T47D (cell line): ENCODE measurements around the gene NOS3.
A peak's percentile ranks its signal among the peaks of the same experiment; 100 is the strongest.

Experiments used
- DNase-seq, 2 experiments: peaks; one replicate each; pipeline versions ENCODE4 v3.0.0 to v3.0.0-alpha.2; 2011 to 2012; ENCODE audit warnings: low read depth in 1 of 2, low spot score in 1 of 2
- JUND ChIP-seq: IDR thresholded peaks from 2 replicates; pipeline ENCODE4 v1.6.1; 2012; ENCODE audit warnings: low read depth
- in situ Hi-C: cut with HindIII; loops from 2 replicates; pipeline ENCODE4 v1.10.0; 2016; ENCODE audit warnings: low sequenced_read_pairs, low pct_unique_long_range_greater_than_20kb

The NOS3 gene

DNA sequence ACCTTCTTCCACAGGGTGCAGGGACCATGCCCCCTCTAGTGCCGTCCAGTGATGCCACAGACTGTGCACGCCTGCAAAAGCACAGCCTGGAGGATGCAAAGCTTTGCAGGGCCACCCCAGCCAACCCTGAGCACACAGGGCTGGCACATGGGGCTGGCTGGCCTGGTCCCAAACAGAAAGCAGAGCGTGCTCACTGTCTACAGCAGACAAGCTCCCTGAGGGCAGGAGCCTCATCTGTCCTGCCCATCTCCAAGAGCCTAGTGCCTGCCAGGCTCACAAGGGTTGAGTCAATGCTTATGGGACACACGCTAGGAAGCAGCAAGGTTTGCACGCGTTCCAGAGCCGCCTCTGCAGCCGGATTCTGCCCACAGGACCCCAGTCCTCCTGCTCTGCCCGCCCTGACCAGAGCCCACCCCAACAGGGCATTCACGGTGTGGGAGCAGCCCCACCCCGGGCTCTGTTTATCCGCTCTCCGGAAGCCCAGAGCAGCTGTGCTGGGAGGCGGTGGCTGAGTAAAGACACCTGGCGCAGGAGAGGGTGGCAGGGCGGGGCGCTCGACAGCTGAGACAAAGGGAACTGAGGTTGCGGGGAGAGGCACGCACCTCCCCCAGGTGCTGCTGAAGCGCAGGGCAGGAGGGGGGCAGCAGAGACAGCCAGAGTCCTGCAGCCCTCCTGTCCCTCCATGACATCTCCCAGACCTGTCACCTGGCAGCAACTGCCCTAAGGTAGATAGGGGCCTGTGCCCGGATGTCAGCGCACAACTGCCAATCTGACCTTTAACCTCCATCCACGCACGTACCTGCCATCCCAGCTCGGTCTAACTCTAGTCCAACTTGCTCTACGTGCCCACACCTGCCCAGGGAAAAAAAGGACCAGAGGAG lies 17.0 kb upstream of the NOS3 start:
- in situ Hi-C loops: no loop called here
- DNase-seq: no peak
- no peak for TF ChIP-seq JUND

DNA sequence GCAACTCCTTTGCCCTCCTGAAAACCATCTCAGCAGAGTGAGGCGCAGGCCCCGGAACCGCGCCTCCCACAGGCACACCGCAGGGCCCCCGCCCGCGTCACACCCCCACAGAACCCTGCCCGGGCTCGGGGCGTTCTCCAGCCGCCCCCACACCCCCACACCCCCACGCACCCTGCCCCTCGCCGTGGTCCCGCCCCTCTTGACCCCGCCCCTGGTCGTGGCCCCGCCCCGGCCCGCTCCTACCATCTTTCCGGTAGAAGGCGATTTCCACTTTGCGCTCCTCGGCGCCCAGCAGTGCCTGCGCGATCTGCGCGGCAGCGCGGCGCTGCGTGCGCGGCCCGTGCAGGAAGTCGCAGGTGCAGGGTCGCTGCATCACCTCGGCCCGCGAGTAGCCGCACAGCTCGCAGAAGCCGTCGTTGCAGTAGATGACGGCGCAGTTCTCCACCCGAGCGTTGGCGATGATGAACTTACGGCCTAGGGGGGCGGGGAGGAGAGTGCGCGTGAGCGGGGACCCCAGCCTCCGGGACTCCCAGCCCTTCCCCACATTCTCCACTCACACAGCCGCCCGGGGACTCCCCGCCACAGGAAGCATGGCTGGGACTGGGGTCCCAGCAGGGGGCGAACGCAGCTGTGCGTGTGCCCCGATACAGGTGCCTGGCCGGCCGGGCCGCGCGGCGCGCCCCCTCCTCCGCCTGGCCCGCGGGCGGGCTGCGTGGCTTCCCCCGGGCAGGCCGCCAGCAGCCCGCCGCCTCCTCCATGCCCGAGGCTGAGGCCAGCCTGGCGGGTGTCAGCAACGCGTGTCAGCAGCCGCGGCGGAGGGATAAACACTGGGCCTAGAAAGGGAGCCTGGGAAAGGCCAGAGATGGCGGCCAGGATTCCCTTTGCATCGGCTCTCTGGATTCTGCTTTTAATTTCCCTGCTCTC lies 16.1 kb upstream of the NOS3 start:
- peak; percentile 55 to 74 for DNase-seq
- TF ChIP-seq JUND: no peak
- in situ Hi-C loops: no loop called here

DNA sequence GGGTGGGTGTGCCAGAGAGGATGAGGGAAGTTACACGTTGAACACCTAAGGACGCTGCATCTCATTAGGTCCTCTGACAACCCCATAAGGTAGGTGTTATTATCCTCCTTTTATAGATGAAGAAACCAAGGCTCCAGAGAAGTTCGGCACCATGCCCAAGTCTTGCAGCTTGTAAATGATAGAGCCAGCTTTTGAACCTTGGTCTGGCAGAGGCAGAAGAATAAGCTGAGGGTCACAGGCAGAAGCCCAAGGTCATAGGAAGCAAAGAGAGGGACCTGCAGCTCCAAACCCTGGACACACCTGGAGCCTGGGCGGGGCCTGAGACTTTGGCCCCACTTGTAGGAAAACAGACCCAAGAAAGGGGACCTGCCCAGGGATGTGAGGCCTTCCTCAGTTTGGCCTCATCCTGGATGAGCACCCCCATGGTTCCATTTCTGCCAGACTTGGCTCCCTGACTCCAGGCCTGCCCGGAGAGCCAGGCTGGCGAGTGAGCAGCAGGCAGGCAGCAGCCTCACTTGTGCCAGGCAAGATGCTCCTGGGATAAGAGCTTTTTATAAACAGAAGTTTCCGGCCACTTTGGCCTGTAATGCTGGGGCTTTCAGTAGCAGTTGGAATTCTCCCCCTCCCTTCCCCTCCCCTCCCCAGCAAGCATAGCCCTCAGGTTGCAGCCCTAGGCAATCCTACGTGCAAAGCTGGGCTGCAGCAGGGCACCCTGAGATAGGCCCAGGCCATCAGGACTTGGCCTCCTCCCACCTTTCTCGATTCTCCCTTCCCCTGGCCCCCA lies 15.1 kb upstream of the NOS3 start:
- no peak for DNase-seq
- TF ChIP-seq JUND: no peak
- in situ Hi-C loops: no loop called here

DNA sequence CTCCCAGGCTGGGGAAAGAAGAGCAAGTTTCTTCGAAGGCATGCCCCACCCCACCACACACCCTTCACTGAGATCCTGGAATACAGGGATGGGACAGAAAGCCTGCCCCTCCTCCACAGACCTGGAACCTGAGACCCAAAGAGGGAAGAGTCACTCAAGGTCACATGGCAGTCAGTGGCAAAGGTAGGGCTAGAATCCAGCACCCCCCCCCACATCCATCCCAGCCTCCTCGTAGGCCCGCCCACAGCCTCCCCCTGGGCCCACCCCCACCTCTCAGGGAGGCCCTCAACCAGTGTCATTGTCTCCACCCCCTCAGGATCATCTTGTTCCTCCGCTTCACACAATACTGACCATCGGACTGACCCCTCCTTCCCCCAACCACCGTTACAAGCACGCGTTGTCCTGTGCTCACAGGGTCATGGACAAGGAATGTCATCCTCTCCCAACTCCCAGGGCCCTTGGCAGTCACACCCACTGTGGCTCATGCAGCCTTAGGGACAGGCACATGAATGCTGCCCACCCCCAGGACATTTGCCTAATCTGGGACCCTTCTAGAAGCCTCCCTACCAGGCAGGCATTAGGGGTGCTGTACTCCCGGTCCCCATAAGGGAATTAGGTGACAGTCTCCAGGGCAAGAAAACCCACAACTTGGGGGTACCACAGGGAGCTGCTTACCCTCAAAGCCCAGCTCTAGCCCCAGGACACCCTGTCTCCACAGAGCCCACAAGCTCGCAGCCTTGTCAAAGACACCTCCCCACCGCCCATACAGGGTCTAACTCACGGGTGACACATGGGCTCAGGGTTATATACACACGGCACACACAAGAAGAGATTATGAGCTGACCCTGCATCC lies 14.1 kb upstream of the NOS3 start:
- no peak for TF ChIP-seq JUND
- no peak for DNase-seq
- in situ Hi-C loops: no loop called here

DNA sequence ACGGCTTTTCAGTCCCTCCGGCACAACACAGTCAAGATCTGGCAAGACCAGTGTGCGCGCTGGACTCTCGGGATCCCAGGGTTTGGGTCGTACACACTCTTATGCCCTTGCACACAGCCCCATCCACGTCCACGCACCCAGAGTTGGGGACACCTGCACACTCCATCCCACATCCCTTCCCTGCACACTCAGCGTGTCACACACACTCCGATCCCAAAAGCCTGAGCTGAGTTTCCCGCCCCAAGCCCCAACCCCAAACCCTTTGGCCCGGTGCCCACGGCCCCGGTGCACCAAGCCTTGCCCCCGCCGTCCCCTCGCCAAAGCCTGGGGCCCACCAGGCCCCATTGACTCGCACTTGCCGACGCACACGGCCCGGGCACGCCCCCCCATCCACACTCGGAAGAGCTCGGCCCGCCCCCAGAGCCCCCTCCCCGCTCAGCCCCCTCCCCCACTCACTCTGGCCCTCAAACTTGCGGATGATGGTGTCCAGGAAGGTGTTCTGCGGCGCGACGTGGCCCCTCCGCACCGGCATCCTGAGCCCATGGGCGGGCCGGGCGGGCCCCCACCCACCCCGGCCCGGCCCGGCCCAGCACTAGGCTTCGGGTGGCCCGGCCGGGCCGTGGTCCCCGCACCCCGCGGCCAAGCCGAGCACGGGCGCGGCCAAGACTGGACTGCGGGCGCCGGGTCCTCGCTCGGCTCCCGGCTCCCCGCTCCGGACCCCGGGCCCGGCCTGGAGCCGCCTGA lies 13.3 kb upstream of the NOS3 start:
- no peak for TF ChIP-seq JUND
- in situ Hi-C loops: no loop called here
- DNase-seq: no peak

DNA sequence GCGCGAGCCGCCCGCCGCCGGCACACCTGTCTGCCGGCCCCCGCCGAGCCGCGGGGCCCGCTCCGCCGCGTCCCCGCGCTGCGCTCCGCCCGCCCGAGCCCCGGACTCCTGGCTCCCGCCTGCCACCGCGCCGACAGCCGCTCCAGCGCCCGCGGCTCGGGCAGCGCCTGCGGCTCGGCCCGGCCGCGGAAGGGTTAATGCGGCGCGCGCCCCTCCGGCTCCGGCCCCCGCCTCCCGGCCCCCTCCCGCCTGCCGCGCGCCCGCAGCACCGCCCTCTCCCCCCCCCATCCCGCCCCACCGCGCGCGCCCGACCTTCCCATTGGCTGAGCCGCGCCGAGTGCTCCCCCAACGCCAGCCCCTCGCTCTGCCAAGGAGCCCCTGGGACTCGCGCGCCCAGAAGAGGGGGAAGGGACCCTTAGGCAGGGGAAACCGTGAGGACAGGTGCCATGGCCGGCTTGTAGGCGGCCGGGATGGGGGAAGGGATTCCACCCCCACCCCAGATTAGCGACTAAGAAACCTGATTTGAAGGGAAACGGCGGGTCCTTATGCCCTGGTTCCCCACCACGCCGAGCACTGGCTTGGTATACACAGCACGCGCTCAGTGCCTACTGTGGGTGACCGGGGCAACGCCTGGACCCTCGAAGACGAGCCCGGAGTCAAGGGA lies 12.6 kb upstream of the NOS3 start, which contains the start of gene KCNH2:
Gene KCNH2, minus strand, starts transcription at position 196 of the 664 bp plus-strand sequence. CDS start 408 bp downstream, outside the sequence.
- no peak for TF ChIP-seq JUND
- in situ Hi-C loops: no loop called here
- peak in 1 of 2 experiments; percentile 55 for DNase-seq

DNA sequence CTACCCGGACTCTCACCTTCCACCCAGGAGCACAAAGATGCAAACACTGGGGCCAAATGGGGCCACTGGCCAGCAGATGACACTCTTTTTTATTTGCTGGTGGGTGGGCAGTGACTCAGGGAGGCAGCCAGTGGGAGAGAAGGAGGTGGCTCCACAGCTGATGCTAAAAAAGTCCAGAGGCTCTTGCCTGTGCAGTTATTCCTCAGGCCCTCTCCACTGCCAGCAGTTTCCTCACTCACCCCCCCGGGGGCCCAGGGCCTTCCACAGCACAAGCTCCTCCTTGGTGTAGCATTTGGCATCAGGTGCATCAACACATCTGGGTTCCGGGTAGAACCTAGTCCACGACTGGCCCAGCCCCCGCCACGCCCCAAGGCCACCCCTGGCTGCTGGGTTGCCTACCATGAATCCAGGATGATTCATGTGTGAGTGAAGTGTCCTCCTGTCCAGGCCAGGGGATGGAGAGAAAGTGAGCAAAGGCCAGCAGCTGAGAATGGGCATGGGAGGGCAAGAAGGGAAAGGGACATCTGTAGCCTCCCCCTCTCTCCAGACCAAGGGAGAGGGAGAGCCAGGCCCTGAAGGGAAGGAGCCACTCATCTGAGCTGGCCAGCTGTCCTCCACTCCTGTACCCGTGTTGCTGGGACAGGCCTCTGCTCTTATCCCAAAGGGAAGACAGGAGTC lies 11.0 kb upstream of the NOS3 start:
- DNase-seq: no peak
- in situ Hi-C loops: no loop called here

DNA sequence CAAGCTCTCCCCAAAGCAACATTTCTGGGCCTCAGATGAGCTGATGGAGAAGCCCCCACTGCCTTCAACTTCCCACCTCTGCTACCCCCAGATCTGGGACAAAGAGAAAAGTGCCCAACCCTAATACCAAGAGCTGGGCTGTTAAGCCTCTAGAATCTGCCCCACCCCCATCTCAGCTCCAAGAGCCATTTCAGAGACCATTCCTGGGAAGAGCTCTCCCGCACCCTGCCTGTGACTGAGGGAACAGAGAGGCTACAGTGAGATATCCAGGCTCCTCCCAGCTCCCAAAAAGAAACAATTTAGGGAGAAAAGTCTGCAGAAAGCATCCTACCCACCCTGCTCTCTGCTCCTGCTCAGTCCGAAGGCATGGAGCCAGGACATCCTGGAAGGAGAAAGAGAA lies 10.2 kb upstream of the NOS3 start:
- TF ChIP-seq JUND: no peak
- DNase-seq: no peak
- in situ Hi-C loops: no loop called here

More for the DNA sequence above, 11.0 kb upstream of the NOS3 start:
- TF ChIP-seq JUND: no peak

DNA sequence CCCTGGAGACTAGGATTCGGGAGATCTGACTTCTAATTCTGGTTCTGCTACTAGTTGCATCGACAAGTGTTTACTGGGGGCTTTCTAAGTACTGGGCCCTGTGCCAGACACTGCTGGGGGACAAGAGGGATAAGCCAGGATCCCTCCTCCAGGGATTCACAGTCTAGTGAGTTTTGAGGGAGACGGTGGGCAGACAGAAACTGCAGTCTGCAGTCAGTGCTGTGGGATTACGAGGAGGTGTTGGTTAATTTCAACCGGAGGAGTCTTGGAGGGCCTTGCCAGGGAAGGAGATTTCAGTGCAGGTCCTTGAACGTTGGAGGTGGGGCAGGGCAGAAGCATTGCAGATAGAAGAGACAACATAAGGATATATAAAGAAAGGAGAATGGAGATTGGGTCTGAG lies 9.2 kb upstream of the NOS3 start:
- in situ Hi-C loops: no loop called here
- DNase-seq: no peak
- TF ChIP-seq JUND: no peak

DNA sequence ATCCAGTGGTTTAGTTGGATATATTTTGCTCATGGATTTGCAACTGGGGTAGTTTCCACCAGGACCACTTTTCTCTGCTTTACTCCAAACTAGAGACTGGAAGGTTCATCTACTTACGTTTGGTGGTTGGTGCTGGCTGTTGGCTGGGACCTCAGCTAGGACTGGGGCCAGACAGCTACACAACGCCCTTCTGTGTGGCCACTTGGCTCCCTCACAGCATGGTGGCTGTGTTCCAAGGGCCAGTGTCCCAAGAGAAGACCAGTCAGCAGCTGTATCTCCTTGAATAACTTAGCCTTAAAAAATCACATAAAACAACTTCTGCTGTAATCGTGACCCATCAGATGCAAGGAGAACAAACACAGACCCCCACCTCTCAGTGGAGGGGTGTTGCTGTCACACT lies 8.5 kb upstream of the NOS3 start:
- in situ Hi-C loops: no loop called here
- DNase-seq: no peak
- no peak for TF ChIP-seq JUND
